ENCODE measurements around the gene CUL4A.
"Not testable (repeated sequence)": the region's sequence is repeated elsewhere in the genome, so short reads cannot be mapped to it uniquely, and the experiment has no call there.

The CUL4A gene

GRCh38 chr13:113292021-113292862 lies 82.8 kb downstream of the CUL4A start:
- no peak for DNase-seq (ENCODE audit: low spot score)

GRCh38 chr13:113293686-113294085 lies 84.3 kb downstream of the CUL4A start:
- no peak for DNase-seq (ENCODE audit: low spot score)

- DNase-seq (ENCODE audit: low spot score), result no peak
Observed at GRCh38 chr13:113295776-113296175, 86.4 kb downstream of the CUL4A start.

GRCh38 chr13:113296823-113297369 lies 87.5 kb downstream of the CUL4A start, which contains the start of gene LAMP1:
Gene LAMP1, plus strand, starts transcription at chr13:113297239. Its CDS starts 196 bp downstream, at chr13:113297435.
- DNase-seq (ENCODE audit: low spot score), result peak; percentile 94

- DNase-seq (ENCODE audit: low spot score), result no peak
Observed at GRCh38 chr13:113297370-113298042, 88.1 kb downstream of the CUL4A start.

GRCh38 chr13:113298043-113298945 lies 88.9 kb downstream of the CUL4A start:
- DNase-seq (ENCODE audit: low spot score), result no peak

- DNase-seq (ENCODE audit: low spot score), result no peak
Observed at GRCh38 chr13:113299951-113300350, 90.5 kb downstream of the CUL4A start.

- no peak for DNase-seq (ENCODE audit: low spot score)
Observed at GRCh38 chr13:113302986-113303385, 93.6 kb downstream of the CUL4A start.

- DNase-seq (ENCODE audit: low spot score), result no peak
Observed at GRCh38 chr13:113304121-113304520, 94.7 kb downstream of the CUL4A start.

- DNase-seq (ENCODE audit: low spot score), result no peak
Observed at GRCh38 chr13:113305208-113305607, 95.8 kb downstream of the CUL4A start.

- no peak for DNase-seq (ENCODE audit: low spot score)
Observed at GRCh38 chr13:113307491-113307890, 98.1 kb downstream of the CUL4A start.

- no peak for DNase-seq (ENCODE audit: low spot score)
Observed at GRCh38 chr13:113309473-113309872, 100.1 kb downstream of the CUL4A start.

- not testable (repeated sequence) for DNase-seq (ENCODE audit: low spot score)
Observed at GRCh38 chr13:113314112-113314511, 104.7 kb downstream of the CUL4A start.

GRCh38 chr13:113314895-113315470 lies 105.6 kb downstream of the CUL4A start:
- DNase-seq (ENCODE audit: low spot score), result not testable (repeated sequence)

GRCh38 chr13:113315992-113316391 lies 106.6 kb downstream of the CUL4A start:
- DNase-seq (ENCODE audit: low spot score), result no peak
